SU-DHL-6 (cell line): ENCODE measurements around the gene TMEM239.

Source experiments
- CTCF ChIP-seq: fragments of 200-600 bp; sonication (generic); IDR thresholded peaks from one replicate; pipeline ENCODE4 v1.5.1; 2017; ENCODE audit warnings: antibody characterized with exemption, mild to moderate bottlenecking, low read length, moderate library complexity; ENCODE audit not compliant: insufficient read depth, poor library complexity, severe bottlenecking
- EZH2phosphoT487 ChIP-seq: fragments of 200-600 bp; sonication (generic), shearing (Covaris generic); conservative IDR thresholded peaks from 2 replicates; pipeline ENCODE4 v1.6.1; 2018; ENCODE audit warnings: mild to moderate bottlenecking, antibody characterized with exemption, low read length, moderate library complexity, mixed read lengths

DNA sequence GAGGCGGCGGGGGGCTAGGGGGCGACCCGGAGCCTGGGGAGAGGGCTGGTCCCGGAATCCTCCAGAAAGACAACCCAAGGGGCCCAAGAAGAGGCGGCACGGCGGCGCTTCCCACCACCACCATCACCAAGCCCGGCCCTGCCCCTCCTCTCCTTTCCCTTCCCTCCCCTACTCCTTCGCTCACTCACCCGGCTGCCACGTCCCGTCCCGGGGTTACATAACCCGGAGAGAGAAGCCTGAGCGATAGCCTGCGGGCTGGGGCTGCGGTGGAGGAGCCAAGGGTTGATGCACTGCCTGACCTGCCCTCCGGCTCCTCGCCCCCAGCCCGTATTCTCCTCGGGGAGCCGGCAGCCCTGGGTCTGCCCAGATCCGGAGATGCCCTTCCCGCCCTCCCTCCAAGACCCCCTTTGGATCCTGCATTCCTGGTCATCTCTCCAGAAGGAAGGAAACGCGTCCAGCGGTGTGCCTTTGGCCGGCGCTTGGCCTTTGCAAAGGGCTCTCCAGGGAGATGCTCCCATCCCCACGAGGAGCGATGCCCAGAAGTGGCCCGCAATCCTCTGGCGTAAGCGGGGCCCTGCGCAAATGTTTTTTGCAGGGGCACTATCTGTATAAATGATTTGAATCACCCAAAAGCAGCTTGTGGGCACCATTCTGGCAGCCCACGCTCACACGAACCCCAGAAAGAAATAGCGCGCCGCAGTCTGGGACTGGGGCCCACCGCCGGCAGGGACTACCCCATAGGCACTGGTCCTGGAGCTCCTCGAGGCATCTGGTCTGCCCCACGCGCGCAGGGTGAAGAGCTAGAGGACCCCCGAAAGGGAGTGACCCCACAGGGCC lies 11.1 kb upstream of the TMEM239 start:
- TF ChIP-seq CTCF (no peak), EZH2phosphoT487 (no peak)
